H9 (cell line): ENCODE measurements around the gene HEATR5A. TPM values are rescaled to one million over a fixed set of nuclear protein-coding genes. Genes with fewer than 3 reads are reported as not detected.

Experiments used
- DNase-seq: peaks from one replicate; pipeline ENCODE4 v3.0.0-alpha.2; 2017
- H2AFZ ChIP-seq: one replicate; pipeline ENCODE4 v1.6.1; 2013; ENCODE audit warnings: mild to moderate bottlenecking, low read length, control low read depth, moderate library complexity
- H2AK5ac ChIP-seq: 2 replicates; pipeline ENCODE4 v1.6.1; 2013; ENCODE audit warnings: low read length, control low read depth, mixed read lengths; ENCODE audit not compliant: insufficient read length
- H2BK120ac ChIP-seq: one replicate; pipeline ENCODE4 v1.6.1; 2013; ENCODE audit warnings: low read depth, mild to moderate bottlenecking, low read length, control low read depth, inconsistent platforms; ENCODE audit not compliant: poor library complexity, severe bottlenecking
- H2BK12ac ChIP-seq: 2 replicates; pipeline ENCODE4 v1.6.1; 2013; ENCODE audit warnings: low read length, control low read depth, mixed read lengths, low read depth; ENCODE audit not compliant: insufficient read length
- H2BK15ac ChIP-seq: 2 replicates; pipeline ENCODE4 v1.6.1; 2013; ENCODE audit warnings: low read depth, low read length, control low read depth
- H2BK20ac ChIP-seq: one replicate; pipeline ENCODE4 v1.6.1; 2013; ENCODE audit warnings: low read depth, mild to moderate bottlenecking, low read length, control low read depth, inconsistent platforms; ENCODE audit not compliant: poor library complexity, severe bottlenecking
- H2BK5ac ChIP-seq: 2 replicates; pipeline ENCODE4 v1.6.1; 2013; ENCODE audit warnings: low read length, control low read depth, mixed read lengths; ENCODE audit not compliant: insufficient read length
- H3K14ac ChIP-seq: 2 replicates; pipeline ENCODE4 v1.6.1; 2013; ENCODE audit warnings: low read length, control low read depth; ENCODE audit not compliant: insufficient read depth
- H3K18ac ChIP-seq: 2 replicates; pipeline ENCODE4 v1.6.1; 2013; ENCODE audit warnings: low read depth, mild to moderate bottlenecking, mixed read lengths, low read length, control low read depth; ENCODE audit not compliant: insufficient read length
- H3K23ac ChIP-seq: 2 replicates; pipeline ENCODE4 v1.6.1; 2013; ENCODE audit warnings: low read length, control low read depth, mixed read lengths, low read depth; ENCODE audit not compliant: insufficient read length
- H3K23me2 ChIP-seq: 2 replicates; pipeline ENCODE4 v1.6.1; 2013; ENCODE audit warnings: low read depth, mild to moderate bottlenecking, mixed read lengths, low read length, control low read depth; ENCODE audit not compliant: insufficient read length, poor library complexity, severe bottlenecking
- H3K27ac ChIP-seq: 2 replicates; pipeline ENCODE4 v1.5.1; 2013; ENCODE audit warnings: low read length, control low read depth, mixed read lengths, low read depth; ENCODE audit not compliant: insufficient read length
- H3K27me3 ChIP-seq: 2 replicates; pipeline ENCODE4 v1.6.1; 2013; ENCODE audit warnings: low read length, control low read depth, inconsistent platforms; ENCODE audit not compliant: insufficient read depth
- H3K4ac ChIP-seq: 2 replicates; pipeline ENCODE4 v1.6.1; 2013; ENCODE audit warnings: low read depth, mild to moderate bottlenecking, control low read depth, inconsistent platforms, low read length, moderate library complexity
- H3K4me1 ChIP-seq: 2 replicates; pipeline ENCODE4 v1.6.1; 2013; ENCODE audit warnings: low read length, control low read depth, inconsistent platforms; ENCODE audit not compliant: insufficient read depth
- H3K4me2 ChIP-seq: 2 replicates; pipeline ENCODE4 v1.6.1; 2013; ENCODE audit warnings: low read length, control low read depth, mixed read lengths; ENCODE audit not compliant: insufficient read length, insufficient read depth
- H3K56ac ChIP-seq: 2 replicates; pipeline ENCODE4 v1.6.1; 2013; ENCODE audit warnings: low read depth, mild to moderate bottlenecking, mixed read lengths, low read length, control low read depth; ENCODE audit not compliant: insufficient read length
- H3K79me1 ChIP-seq: 2 replicates; pipeline ENCODE4 v1.6.1; 2013; ENCODE audit warnings: low read depth, mild to moderate bottlenecking, moderate library complexity, low read length, control low read depth, inconsistent platforms; ENCODE audit not compliant: insufficient read depth, poor library complexity, severe bottlenecking
- H3K79me2 ChIP-seq: 2 replicates; pipeline ENCODE4 v1.6.1; 2013; ENCODE audit warnings: low read length, control low read depth, inconsistent platforms; ENCODE audit not compliant: insufficient read depth
- H3K9ac ChIP-seq: 2 replicates; pipeline ENCODE4 v1.6.1; 2013; ENCODE audit warnings: low read length, control low read depth, mixed read lengths; ENCODE audit not compliant: insufficient read length; ENCODE audit errors: extremely low read depth
- H3K9me3 ChIP-seq: one replicate; pipeline ENCODE4 v1.6.1; 2013; ENCODE audit warnings: low read depth, low read length, inconsistent platforms; ENCODE audit not compliant: control insufficient read depth
- H3T11ph ChIP-seq: one replicate; pipeline ENCODE4 v1.6.1; 2013; ENCODE audit warnings: mild to moderate bottlenecking, low read length, control low read depth, inconsistent platforms
- H4K20me1 ChIP-seq: one replicate; pipeline ENCODE4 v1.6.1; 2013; ENCODE audit not compliant: control insufficient read depth, insufficient read length, insufficient read depth
- H4K5ac ChIP-seq: 2 replicates; pipeline ENCODE4 v1.6.1; 2013; ENCODE audit warnings: low read depth, mild to moderate bottlenecking, mixed read lengths, low read length, control low read depth; ENCODE audit not compliant: insufficient read length
- H4K8ac ChIP-seq: replicated peaks from 2 replicates; pipeline ENCODE4 v1.6.1; 2013; ENCODE audit warnings: low read length, control low read depth, mixed read lengths, low read depth; ENCODE audit not compliant: insufficient read length
- H4K91ac ChIP-seq: 2 replicates; pipeline ENCODE4 v1.6.1; 2013; ENCODE audit warnings: low read depth, mild to moderate bottlenecking, moderate library complexity, mixed read lengths, low read length, control low read depth; ENCODE audit not compliant: insufficient read length
- H3K27ac Mint-ChIP-seq, 3 experiments: 2 replicates in 2 of 3; 3 replicates in 1 of 3; pipeline ENCODE4 v1.8.0; 2020 to 2021; ENCODE audit warnings: mixed read lengths in 3 of 3, mild to moderate bottlenecking in 1 of 3, moderate library complexity in 1 of 3
- H3K27me3 Mint-ChIP-seq: 2 replicates; pipeline ENCODE4 v1.8.0; 2021; ENCODE audit warnings: low read depth, mild to moderate bottlenecking, moderate library complexity, mixed read lengths
- H3K36me3 Mint-ChIP-seq, 3 experiments: 2 replicates in 2 of 3; 3 replicates in 1 of 3; pipeline ENCODE4 v1.8.0; 2020 to 2021; ENCODE audit warnings: low read depth in 3 of 3, mixed read lengths in 3 of 3; ENCODE audit not compliant: insufficient read depth in 1 of 3
- H3K4me1 Mint-ChIP-seq, 2 experiments: 2 replicates each; pipeline ENCODE4 v1.8.0; 2020; ENCODE audit warnings: mixed read lengths in 2 of 2
- H3K4me3 Mint-ChIP-seq, 2 experiments: 2 replicates in 1 of 2; 3 replicates in 1 of 2; pipeline ENCODE4 v1.8.0; 2020 to 2021; ENCODE audit warnings: mild to moderate bottlenecking in 2 of 2, mixed read lengths in 2 of 2, moderate library complexity in 1 of 2
- H3K9me3 Mint-ChIP-seq, 2 experiments: 2 replicates in 1 of 2; 3 replicates in 1 of 2; pipeline ENCODE4 v1.8.0; 2020; ENCODE audit warnings: mild to moderate bottlenecking in 2 of 2, mixed read lengths in 2 of 2, moderate library complexity in 1 of 2
- whole genome bisulfite sequencing: extraction: QIAGEN DNeasy Blood & Tissue Kit; methylation state at CpG from one replicate; pipeline ENCODE4 v1.1.7; 2013; ENCODE audit warnings: missing lambda C conversion rate, low lambda C conversion rate, mixed read lengths; ENCODE audit not compliant: insufficient read length; ENCODE audit errors: extremely low coverage; 5-methylcytosine and 5-hydroxymethylcytosine counted together
- total RNA-seq: library from RNA; stranded (reverse); gene quantifications from 2 replicates; pipeline ENCODE4 v1.2.1, GENCODE V29; 2021
- TF ChIP-seq, protein P1 (sequence below): fragments of 200-600 bp; sonication (generic); conservative IDR thresholded peaks from 3 replicates; pipeline ENCODE4 v1.8.0; 2021; ENCODE audit warnings: antibody characterized with exemption, mild to moderate bottlenecking

The HEATR5A gene
- total RNA-seq, 1 experiment from 2014 or later, result 21.2 TPM

DNA sequence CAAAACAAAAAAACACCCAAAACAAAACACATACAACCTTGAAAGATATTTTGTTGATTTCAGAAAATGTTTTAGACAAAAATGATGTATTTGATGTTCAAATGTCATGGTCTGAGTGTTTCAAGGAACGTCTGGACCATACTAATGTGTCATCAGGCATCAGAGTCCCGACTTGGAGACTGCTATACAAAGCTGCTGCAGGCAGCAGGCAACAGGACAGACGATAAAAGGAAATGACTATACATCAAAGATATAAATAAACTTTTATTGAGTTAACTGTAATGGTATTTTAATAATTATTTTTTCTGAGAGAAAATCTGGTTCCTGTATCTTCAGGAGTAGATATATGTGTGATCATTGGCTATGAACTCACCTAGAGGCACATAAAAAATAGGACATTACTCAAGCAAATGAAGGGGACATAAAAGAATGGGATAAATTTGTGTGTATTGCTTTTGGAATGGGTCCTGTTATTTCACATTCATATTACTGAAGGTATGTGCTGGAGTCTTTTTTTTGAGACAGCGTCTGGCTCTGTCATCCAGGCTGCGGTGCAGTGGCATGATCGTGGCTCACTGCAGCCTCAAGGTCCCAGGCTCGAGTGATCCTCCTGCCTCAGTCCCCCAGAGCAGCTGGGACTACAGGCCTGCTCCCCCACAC, 125.5 kb downstream of the HEATR5A start:
- Histone ChIP-seq H3K56ac (no peak overlapping the region), H3K4me1 (peaks cover 2% of the 10 kb centered on the region; the same call in 1 of the 2 replicates), H2BK12ac (no peak overlapping the region), H2BK120ac (no peak overlapping the region), H4K20me1 (no peaks in the 10 kb centered on the region), H3K23me2 (no peaks in the 10 kb centered on the region), H2BK20ac (no peak overlapping the region), H3K23ac (no peak overlapping the region), H2AFZ (no peak overlapping the region), H3K18ac (no peak overlapping the region), H2BK15ac (no peak overlapping the region), H3T11ph (no peak overlapping the region), H3K9me3 (no peaks in the 10 kb centered on the region), H4K91ac (no peak overlapping the region), H3K4ac (no peak overlapping the region), H3K14ac (no peak overlapping the region; the same call in 1 of the 2 replicates), H3K4me2 (no peak overlapping the region), H2BK5ac (peak overlapping the region; percentile 70), H4K5ac (no peak overlapping the region), H3K9ac (no peak overlapping the region), H4K8ac (no peak overlapping the region), H3K27ac (no peak overlapping the region), H3K27me3 (no peaks in the 10 kb centered on the region), H3K79me2 (no peaks in the 10 kb centered on the region), H3K79me1 (no peaks in the 10 kb centered on the region), H2AK5ac (no peak overlapping the region)
- Mint-ChIP-seq H3K9me3 (no peaks in the 10 kb centered on the region), H3K36me3 (peaks cover 4 to 5% (median 5%) of the 10 kb centered on the region in 3 experiments; a peak in 6 of 7 replicates), H3K27ac (peak overlapping the region; percentile 84 to 97 (median 91)), H3K4me3 (no peak overlapping the region), H3K27me3 (no peaks in the 10 kb centered on the region; the same call in 1 of the 2 replicates), H3K4me1 (peaks cover 24 to 29% of the 10 kb centered on the region in 2 experiments)
- TF ChIP-seq, protein P1, sequence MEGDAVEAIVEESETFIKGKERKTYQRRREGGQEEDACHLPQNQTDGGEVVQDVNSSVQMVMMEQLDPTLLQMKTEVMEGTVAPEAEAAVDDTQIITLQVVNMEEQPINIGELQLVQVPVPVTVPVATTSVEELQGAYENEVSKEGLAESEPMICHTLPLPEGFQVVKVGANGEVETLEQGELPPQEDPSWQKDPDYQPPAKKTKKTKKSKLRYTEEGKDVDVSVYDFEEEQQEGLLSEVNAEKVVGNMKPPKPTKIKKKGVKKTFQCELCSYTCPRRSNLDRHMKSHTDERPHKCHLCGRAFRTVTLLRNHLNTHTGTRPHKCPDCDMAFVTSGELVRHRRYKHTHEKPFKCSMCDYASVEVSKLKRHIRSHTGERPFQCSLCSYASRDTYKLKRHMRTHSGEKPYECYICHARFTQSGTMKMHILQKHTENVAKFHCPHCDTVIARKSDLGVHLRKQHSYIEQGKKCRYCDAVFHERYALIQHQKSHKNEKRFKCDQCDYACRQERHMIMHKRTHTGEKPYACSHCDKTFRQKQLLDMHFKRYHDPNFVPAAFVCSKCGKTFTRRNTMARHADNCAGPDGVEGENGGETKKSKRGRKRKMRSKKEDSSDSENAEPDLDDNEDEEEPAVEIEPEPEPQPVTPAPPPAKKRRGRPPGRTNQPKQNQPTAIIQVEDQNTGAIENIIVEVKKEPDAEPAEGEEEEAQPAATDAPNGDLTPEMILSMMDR, result no peak
- DNase-seq, result no peak
- no CpG with 5 or more reads among the region's 7 CpGs for WGBS
